ENCODE measurements around the gene TNKS2.
A peak's percentile ranks its signal among the peaks of the same experiment; 100 is the strongest.
"Not testable (repeated sequence)": the region's sequence is repeated elsewhere in the genome, so short reads cannot be mapped to it uniquely, and the experiment has no call there.

Gene TNKS2

DNA sequence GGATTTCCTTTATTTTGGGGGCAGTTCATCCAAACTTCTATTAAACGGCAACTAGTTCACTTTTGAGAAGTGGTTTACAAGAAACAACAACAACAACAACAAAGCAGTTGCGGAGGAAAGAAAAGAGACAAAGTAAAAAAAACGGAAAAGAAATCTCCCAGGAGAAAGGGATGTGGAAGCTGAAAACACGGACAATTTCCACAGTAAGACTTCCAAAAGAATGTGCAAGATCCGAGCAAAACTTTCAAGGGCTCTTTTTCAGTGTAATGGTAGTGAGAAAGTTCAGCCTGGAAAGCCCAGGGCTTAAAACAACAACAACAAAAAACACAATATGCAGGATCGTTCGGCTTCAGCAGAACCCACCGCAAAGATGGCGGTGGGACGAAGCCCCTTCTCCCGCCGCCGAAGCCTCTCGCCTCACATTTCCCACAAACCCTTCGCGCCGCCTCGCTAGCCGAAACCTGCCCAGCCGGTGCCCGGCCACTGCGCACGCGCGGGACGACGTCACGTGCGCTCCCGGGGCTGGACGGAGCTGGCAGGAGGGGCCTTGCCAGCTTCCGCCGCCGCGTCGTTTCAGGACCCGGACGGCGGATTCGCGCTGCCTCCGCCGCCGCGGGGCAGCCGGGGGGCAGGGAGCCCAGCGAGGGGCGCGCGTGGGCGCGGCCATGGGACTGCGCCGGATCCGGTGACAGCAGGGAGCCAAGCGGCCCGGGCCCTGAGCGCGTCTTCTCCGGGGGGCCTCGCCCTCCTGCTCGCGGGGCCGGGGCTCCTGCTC lies at the start of gene TNKS2:
TSS of gene TNKS2 (plus strand) at position 553 of the 775 bp plus-strand sequence. CDS start 265 bp downstream, outside the sequence.
- peak; percentile 98 for DNase-seq (ENCODE audit: low spot score)

- DNase-seq (ENCODE audit: low spot score), result not testable (repeated sequence)
Observed at GRCh38 chr10:91749592-91749991, 48.6 kb upstream of the TNKS2 start.

DNA sequence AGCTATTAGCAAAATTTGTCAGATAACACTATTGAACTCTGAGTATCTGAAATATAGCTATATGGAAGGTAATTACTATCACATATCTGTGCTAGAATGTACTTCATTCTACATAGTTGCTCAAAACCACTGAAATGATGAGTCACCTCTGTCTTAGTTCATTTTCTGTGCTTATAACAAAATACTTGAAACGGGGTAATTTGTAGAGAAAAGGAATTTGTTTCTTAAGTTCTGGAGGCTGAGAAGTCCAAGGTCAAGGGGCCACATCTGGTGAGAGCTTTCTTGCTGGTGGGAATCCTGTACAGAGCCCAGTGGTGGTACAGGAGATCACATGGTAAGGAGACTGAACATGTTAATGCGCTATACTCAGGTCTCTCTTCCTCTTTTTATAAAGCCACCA lies 41.9 kb upstream of the TNKS2 start:
- DNase-seq (ENCODE audit: low spot score), result peak; percentile 18

GRCh38 chr10:91758303-91759146 lies 39.7 kb upstream of the TNKS2 start:
- DNase-seq (ENCODE audit: low spot score), result peak; percentile 41

DNA sequence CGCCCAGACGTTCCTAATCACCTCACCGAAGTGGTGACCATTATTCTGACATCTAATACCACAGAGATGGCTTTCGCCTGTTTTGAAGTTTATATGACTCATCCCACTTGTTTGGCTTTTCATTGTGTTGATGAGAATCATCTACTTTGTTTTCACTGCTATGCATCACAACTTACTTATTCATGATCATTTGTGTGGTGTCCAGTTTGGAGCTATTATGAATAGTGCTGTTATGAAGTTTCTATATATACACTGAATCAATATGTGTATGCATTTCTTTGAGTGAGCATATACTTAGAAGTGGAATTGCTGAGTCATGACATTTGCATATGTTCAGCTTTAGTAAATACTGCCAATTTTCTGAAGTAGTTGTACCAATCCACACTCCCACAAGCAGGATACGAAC lies 38.6 kb upstream of the TNKS2 start:
- no peak for DNase-seq (ENCODE audit: low spot score)

DNA sequence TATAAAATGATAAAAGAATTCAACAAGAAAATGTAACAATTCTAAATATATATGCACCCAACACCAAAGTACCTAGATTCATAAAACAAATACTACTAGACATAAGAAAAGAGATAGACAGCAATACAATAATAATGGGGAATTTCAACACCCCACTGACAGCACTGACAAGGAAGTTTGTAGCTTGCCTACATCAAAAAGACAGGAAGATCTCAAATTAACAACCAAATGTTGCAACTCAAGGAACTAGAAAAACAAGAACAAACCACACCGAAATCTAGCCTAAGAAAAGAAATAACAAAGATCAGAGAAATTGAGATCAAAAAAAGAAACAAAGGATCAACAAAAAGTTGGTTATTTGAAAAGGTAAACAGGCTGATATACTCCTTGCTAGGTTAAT lies 36.5 kb upstream of the TNKS2 start:
- no peak for DNase-seq (ENCODE audit: low spot score)

- no peak for DNase-seq (ENCODE audit: low spot score)
Observed at GRCh38 chr10:91762878-91763277, 35.3 kb upstream of the TNKS2 start.

DNA sequence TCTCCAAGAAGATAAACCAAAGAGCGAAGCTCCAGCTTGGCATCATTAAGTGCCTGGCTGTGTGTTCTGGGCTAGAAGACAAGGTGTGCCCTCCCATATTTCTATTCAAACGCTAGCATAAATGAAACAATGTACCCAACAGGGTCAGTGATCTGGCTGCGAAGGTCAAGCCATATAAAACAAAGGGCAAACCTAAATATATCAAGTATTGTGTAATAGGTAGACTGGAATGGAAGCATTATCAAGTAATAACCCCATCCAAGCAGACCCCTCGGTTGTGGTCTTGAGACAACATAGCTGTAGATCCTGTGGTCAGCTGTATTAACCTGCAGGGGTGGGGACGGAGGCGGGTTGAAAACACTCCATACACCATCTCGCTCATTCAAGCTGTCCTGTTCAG lies 31.6 kb upstream of the TNKS2 start:
- no peak for DNase-seq (ENCODE audit: low spot score)

DNA sequence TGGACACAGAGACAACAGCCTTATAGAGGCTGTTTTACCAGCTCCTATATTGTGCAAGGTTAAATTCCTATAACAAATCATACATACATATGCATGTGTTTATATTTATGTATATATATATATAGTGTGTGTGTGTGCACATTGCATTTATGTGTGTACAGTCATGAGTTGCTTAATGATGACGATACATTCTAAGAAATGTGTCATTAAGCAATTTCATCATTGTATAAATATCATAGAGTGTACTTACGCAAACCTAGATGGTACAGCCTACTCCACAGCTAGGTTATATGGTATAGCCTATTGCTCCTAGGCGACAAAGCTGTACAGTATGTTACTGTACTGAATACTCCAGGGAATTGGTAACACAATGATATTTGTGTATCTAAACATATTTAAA lies 30.1 kb upstream of the TNKS2 start:
- DNase-seq (ENCODE audit: low spot score), result no peak

DNA sequence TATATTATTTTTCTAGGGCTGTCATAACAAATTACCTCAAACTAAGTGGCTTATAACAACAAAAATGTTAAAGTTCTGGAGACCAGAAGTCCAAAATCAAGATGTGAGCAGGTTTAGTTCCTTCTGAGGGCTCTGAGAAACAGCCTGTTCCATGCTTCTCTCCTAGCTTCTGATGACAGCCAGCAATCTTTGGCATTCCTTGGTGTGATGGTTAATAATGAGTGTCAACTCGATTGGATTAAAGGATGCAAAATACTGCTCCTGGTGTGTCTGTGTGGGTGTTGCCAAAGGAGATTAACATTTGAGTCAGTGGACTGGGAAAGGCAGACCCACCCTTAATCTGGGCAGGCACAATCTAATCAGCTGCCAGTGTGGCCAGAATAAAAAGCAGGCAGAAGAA lies 26.3 kb upstream of the TNKS2 start:
- DNase-seq (ENCODE audit: low spot score), result no peak

DNA sequence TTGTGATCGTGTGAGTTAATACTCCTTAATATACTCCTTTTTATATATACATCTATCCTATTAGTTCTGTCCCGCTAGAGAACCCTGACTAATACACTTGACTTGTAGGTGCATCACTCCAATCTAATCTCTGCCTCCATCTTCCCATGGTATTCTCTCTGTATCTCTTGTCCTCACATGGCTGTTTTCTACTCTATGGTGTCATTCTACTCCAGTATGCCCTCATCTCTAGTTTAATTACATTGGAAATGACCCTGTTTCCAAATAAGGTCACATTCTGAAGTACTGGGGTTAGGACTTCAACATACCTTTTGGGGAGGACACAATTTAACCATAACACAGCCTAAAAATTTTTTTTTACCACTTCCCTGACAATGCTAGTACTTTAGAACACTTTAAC lies 25.8 kb upstream of the TNKS2 start:
- DNase-seq (ENCODE audit: low spot score), result no peak

GRCh38 chr10:91772869-91773268 lies 25.4 kb upstream of the TNKS2 start:
- DNase-seq (ENCODE audit: low spot score), result no peak

DNA sequence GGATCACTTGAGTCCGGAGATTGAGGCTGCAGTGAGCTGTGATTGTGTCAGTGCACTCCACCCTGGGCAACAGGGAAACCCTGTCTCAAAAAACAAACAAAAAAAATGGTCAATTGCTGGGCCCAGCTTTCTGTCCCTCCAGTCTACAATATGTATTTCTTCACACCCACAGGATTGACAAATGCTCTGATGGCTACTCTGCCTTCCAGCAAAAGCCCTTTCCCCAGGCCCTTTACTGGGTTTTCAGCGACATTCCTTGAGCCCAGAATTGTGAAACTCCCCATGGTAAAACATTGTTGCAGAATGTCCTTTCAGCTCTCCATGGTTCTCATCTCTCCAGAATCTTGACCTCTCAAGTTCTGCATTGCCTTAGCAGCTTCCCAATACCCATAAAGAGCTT lies 23.7 kb upstream of the TNKS2 start:
- DNase-seq (ENCODE audit: low spot score), result no peak

DNA sequence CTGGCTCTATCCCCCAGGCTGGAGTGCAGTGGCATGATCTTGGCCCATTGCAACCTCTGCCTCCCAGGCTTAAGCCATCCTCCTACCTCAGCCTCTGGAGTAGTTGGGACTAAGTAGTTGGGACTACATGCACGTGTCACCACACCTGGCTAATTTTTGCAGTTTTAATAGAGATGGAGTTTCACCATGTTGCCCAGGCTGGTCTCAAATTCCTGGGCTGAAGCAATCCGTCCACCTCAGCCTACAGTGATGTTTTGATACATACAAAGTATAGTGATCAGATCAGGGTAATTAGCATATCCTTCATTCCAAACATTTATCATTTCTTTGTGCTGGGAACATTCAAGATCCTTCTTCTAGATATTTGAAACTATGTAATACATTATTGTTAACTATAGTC lies 22.5 kb upstream of the TNKS2 start:
- DNase-seq (ENCODE audit: low spot score), result no peak

- no peak for DNase-seq (ENCODE audit: low spot score)
Observed at GRCh38 chr10:91776266-91776665, 22.0 kb upstream of the TNKS2 start.

- no peak for DNase-seq (ENCODE audit: low spot score)
Observed at GRCh38 chr10:91778485-91778884, 19.7 kb upstream of the TNKS2 start.

DNA sequence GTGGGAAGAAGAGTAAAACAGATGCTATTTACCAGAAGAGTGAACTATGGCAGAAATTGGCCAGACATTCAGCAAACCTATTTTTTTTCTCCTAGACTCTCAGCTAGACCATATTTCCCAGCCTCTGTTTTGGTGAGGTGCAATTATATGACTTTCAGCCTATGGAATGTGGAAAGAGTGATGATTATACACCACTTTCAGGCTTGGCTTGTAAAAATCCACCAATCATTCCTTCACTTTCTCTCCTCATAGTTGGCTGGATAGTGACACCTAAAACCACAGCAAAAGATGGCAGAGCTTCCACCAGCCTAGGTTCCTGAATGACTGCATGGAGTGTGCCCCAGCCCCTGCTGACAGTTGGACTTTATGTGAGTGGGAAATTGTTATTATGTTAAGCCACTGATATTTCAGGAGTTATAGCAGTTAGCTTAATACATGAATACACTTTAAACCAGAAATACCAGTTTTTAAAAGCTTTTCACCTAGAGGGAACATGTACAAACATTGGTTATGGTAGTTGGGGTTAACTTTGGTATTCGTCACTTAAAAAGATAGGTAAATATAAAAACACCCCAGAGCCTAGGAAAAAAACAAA lies 19.1 kb upstream of the TNKS2 start:
- peak; percentile 13 for DNase-seq (ENCODE audit: low spot score)

GRCh38 chr10:91782539-91782938 lies 15.7 kb upstream of the TNKS2 start:
- DNase-seq (ENCODE audit: low spot score), result no peak

GRCh38 chr10:91785830-91786229 lies 12.4 kb upstream of the TNKS2 start:
- DNase-seq (ENCODE audit: low spot score), result no peak

DNA sequence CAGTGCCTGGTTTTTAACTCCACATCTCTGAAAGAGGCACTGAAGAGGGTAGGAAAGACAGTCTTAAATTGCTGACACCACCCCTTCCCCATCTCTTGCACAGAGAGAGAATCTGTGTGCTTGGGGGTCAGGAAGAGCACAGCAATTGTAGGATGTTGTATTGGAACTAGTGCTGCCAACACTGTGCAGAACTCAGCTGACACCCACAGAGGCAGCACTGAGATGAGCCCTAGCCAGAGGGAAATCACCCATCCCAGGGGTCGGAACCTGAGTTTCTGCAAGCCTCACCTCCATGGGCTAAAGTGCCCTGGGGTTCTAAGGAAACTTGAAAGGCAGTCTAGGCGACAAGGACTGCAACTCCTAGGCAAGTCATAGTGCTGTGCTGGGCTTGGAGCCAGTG lies 11.0 kb upstream of the TNKS2 start:
- DNase-seq (ENCODE audit: low spot score), result no peak

GRCh38 chr10:91787810-91788209 lies 10.4 kb upstream of the TNKS2 start:
- no peak for DNase-seq (ENCODE audit: low spot score)

DNA sequence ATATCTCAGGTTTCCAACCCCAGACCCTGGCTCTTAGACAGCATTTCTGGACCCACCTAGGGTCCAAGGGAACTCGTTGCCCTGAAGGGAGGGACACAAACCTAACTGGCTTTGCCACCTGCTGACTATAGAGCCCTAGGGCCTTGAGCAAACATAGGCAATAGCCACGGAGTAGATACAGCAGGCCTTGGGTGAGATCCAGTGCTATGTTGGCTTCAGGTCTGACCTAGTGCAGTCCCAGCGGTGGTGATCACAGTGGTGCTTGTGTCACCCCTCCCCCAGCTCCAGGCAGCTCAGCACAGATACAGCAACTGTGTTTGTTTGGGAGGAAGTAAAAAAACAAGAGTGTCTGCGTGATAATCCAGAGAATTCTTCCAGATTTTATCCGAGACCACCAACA lies 9.7 kb upstream of the TNKS2 start:
- DNase-seq (ENCODE audit: low spot score), result no peak
